Neural crest cell (in vitro differentiated cells): ENCODE results near the gene FBXL7. TPM values are rescaled to one million over a fixed set of nuclear protein-coding genes. Genes with fewer than 3 reads are reported as not detected.

ENCODE experiments used
- DNase-seq: peaks from one replicate; pipeline ENCODE4 v3.0.0; 2021; ENCODE audit warnings: low read depth, mixed read lengths, low spot score
- H3K27ac Mint-ChIP-seq: one replicate; pipeline ENCODE4 v1.8.0; 2021; ENCODE audit warnings: mild to moderate bottlenecking, mixed read lengths; ENCODE audit not compliant: unreplicated experiment
- H3K27me3 Mint-ChIP-seq: 2 replicates; pipeline ENCODE4 v1.8.0; 2021; ENCODE audit warnings: low read depth, mild to moderate bottlenecking, mixed read lengths
- H3K36me3 Mint-ChIP-seq: 2 replicates; pipeline ENCODE4 v1.8.0; 2021; ENCODE audit warnings: low read depth, mild to moderate bottlenecking, mixed read lengths
- H3K4me1 Mint-ChIP-seq: 2 replicates; pipeline ENCODE4 v1.8.0; 2021; ENCODE audit warnings: mixed read lengths
- H3K4me3 Mint-ChIP-seq: one replicate; pipeline ENCODE4 v1.8.0; 2021; ENCODE audit warnings: mild to moderate bottlenecking, mixed read lengths
- H3K9me3 Mint-ChIP-seq: 2 replicates; pipeline ENCODE4 v1.8.0; 2021; ENCODE audit warnings: mixed read lengths
- CTCF ChIP-seq: fragments of 200-600 bp; sonication (generic); conservative IDR thresholded peaks from 2 replicates; pipeline ENCODE4 v1.5.0; 2021; ENCODE audit warnings: antibody characterized with exemption, mild to moderate bottlenecking
- total RNA-seq: library from RNA; stranded (reverse); gene quantifications from 2 replicates; pipeline ENCODE4 v1.2.1, GENCODE V29; 2021

Gene FBXL7
- total RNA-seq, 1 donor from 2014 or later = 20.8 TPM

- Mint-ChIP-seq H3K4me1 (no peaks in the 10 kb centered on the region), H3K27ac (no peak overlapping the region), H3K9me3 (no peaks in the 10 kb centered on the region), H3K4me3 (no peak overlapping the region), H3K36me3 (no peaks in the 10 kb centered on the region), H3K27me3 (no peaks in the 10 kb centered on the region)
- no peak for TF ChIP-seq CTCF
- no peak for DNase-seq
Observed at GRCh38 chr5:15959370-15960164, 459.6 kb downstream of the FBXL7 start.

DNA sequence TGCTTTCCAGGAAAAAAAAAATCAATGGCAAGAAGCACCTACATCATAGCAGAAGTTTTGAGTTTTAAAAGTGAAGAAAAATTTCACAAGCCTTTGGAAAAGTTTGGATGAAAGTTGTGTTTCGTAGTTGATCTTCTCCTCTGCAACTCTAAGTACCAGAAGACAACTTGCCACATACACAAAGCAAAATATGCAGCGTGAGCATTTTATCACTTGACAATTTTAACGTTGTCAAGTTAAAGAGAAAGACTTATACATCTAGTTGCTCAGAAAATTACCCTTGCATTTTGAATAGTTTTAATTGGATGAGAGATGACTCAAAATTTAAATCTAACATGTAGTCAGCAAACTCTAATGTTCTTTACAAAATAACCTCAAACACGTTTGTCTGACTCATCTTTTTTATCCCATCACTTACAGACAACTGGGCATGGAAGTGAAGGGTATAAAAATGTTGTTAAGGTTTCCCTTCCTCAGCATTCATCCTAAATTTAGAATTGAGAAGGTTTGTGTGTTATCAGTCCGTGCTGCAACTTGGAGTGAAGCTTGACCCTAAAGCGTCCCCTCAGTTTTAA is 466.2 kb downstream of the FBXL7 start:
- Mint-ChIP-seq H3K9me3 (no peaks in the 10 kb centered on the region), H3K27me3 (no peaks in the 10 kb centered on the region), H3K36me3 (no peaks in the 10 kb centered on the region), H3K4me3 (no peak overlapping the region), H3K27ac (no peak overlapping the region), H3K4me1 (no peaks in the 10 kb centered on the region)
- no peak for DNase-seq
- no peak for TF ChIP-seq CTCF

DNA sequence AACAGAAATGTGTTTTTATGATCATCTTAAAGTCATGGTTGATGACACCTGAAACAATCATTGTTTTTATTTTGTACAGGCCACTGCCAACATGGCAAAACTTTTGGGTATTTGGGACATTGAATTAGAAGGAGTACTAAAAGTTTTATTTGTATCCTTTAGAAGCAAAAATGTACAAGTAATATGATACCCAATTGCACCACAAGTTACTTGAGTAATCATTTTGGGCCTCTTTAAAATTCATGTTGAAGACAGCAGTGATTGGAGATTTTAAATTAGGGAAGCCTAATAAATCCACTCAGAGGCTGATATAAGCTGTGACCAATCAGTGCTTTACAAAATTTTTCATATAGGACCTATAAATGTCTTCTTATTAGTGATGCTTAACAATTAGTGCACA is 466.7 kb downstream of the FBXL7 start:
- no peaks in the 10 kb centered on the region for H3K27me3 Mint-ChIP-seq
- TF ChIP-seq CTCF = no peak
- H3K27ac Mint-ChIP-seq = no peak overlapping the region
- no peaks in the 10 kb centered on the region for H3K36me3 Mint-ChIP-seq
- H3K4me1 Mint-ChIP-seq = no peaks in the 10 kb centered on the region
- H3K4me3 Mint-ChIP-seq = no peak overlapping the region
- no peaks in the 10 kb centered on the region for H3K9me3 Mint-ChIP-seq
- no peak for DNase-seq

DNA sequence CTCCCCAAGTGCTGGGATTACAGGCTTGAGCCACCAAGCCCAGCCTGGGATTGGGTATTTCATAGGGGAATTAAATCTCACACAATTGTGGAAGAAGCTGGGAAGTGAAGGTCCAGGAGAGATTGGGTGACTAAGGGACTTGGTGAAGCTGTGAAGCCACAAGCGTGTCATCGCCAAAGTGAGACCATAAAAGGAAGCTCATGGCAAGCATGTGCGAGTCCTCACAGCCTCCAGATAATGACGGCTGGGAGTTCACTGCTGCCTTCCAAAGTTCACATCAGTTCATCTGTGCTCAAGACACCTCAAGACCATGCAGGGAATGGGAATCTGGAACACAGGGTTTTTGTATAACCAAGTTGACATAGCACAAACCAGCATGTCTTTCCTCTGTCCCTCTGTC is 469.0 kb downstream of the FBXL7 start:
- Mint-ChIP-seq H3K27me3 (no peaks in the 10 kb centered on the region), H3K27ac (no peak overlapping the region), H3K9me3 (peaks cover 3% of the 10 kb centered on the region), H3K4me3 (no peak overlapping the region), H3K4me1 (no peaks in the 10 kb centered on the region), H3K36me3 (no peaks in the 10 kb centered on the region)
- DNase-seq = no peak
- TF ChIP-seq CTCF = no peak

GRCh38 chr5:15977851-15978250 is 477.9 kb downstream of the FBXL7 start:
- no peak for DNase-seq
- H3K4me1 Mint-ChIP-seq = no peaks in the 10 kb centered on the region
- no peak for TF ChIP-seq CTCF
- H3K9me3 Mint-ChIP-seq = peaks cover 13% of the 10 kb centered on the region
- no peaks in the 10 kb centered on the region for H3K36me3 Mint-ChIP-seq
- no peak overlapping the region for H3K27ac Mint-ChIP-seq
- H3K27me3 Mint-ChIP-seq = no peaks in the 10 kb centered on the region
- no peak overlapping the region for H3K4me3 Mint-ChIP-seq
